Mesothelial cell of epicardium (in vitro differentiated cells): ENCODE results near the gene ATXN7L1. TPM values are rescaled to one million over a fixed set of nuclear protein-coding genes. Genes with fewer than 3 reads are reported as not detected.

Source experiments
- DNase-seq, 2 experiments: peaks; one replicate each; pipeline ENCODE4 v3.0.0; 2021; ENCODE audit warnings: low spot score in 2 of 2; ENCODE audit not compliant: unreplicated experiment in 2 of 2
- H3K27ac Mint-ChIP-seq: 2 replicates; pipeline ENCODE4 v1.8.0; 2021; ENCODE audit warnings: mixed read lengths
- H3K27me3 Mint-ChIP-seq: 2 replicates; pipeline ENCODE4 v1.8.0; 2021; ENCODE audit warnings: low read depth, mixed read lengths
- H3K36me3 Mint-ChIP-seq: 2 replicates; pipeline ENCODE4 v1.8.0; 2021; ENCODE audit warnings: mixed read lengths
- H3K4me1 Mint-ChIP-seq: 2 replicates; pipeline ENCODE4 v1.8.0; 2021; ENCODE audit warnings: mixed read lengths
- H3K4me3 Mint-ChIP-seq: 2 replicates; pipeline ENCODE4 v1.8.0; 2021; ENCODE audit warnings: mild to moderate bottlenecking, moderate library complexity, mixed read lengths
- H3K9me3 Mint-ChIP-seq: 2 replicates; pipeline ENCODE4 v1.8.0; 2021; ENCODE audit warnings: mixed read lengths
- CTCF ChIP-seq: fragments of 200-600 bp; sonication (generic); IDR thresholded peaks from one replicate; pipeline ENCODE4 v1.5.0; 2021; ENCODE audit warnings: antibody characterized with exemption; ENCODE audit not compliant: unreplicated experiment
- total RNA-seq: library from RNA; stranded (reverse); gene quantifications from 3 replicates; pipeline ENCODE4 v1.2.1, GENCODE V29; 2021

The ATXN7L1 gene
- total RNA-seq, 1 donor from 2014 or later, result 18.0 TPM

DNA sequence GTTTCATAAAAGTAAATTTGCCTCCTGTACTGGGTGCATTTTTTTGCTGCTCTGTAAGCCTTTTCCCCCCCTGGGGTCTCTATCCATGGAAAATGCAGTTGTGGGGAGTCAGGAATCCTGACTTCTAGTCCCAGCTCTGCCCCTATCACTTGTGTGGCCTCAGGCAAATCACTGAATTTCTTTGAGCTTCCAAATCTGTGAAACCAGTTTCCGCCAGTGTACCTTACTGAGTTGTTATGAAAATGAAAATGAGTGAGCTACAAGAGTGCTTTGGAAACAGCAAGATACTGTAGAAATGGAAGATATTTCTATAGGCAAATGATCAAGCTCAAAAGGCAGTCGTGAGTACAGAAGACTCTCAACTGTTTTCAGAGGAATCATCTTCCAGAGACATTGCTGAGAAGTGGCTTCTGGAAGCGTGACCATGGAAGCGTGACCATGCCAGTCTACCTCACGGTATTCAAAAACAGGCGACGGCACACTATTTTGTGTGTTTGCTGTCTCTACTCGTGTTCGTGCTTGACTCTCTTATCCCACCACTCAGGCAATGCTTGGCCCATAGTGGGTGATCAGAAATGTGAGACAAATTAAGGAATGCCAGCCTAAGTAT is 107.4 kb downstream of the ATXN7L1 start:
- Mint-ChIP-seq H3K9me3 (peaks cover 17% of the 10 kb centered on the region), H3K36me3 (peaks cover 10% of the 10 kb centered on the region), H3K27me3 (no peaks in the 10 kb centered on the region), H3K4me1 (peaks cover 20% of the 10 kb centered on the region), H3K4me3 (no peak overlapping the region), H3K27ac (no peak overlapping the region)
- TF ChIP-seq CTCF, result no peak
- DNase-seq, result no peak

GRCh38 chr7:105768117-105768516 is 108.3 kb downstream of the ATXN7L1 start:
- no peak for TF ChIP-seq CTCF
- Mint-ChIP-seq H3K27me3 (no peaks in the 10 kb centered on the region), H3K4me3 (no peak overlapping the region), H3K27ac (no peak overlapping the region), H3K9me3 (peaks cover 17% of the 10 kb centered on the region), H3K4me1 (peaks cover 20% of the 10 kb centered on the region), H3K36me3 (peaks cover 9% of the 10 kb centered on the region)
- DNase-seq, result no peak

GRCh38 chr7:105766421-105767073 is 109.9 kb downstream of the ATXN7L1 start:
- peaks cover 5% of the 10 kb centered on the region for H3K9me3 Mint-ChIP-seq
- H3K4me1 Mint-ChIP-seq, result peaks cover 20% of the 10 kb centered on the region
- no peak overlapping the region for H3K4me3 Mint-ChIP-seq
- no peak overlapping the region for H3K27ac Mint-ChIP-seq
- TF ChIP-seq CTCF, result no peak
- no peak for DNase-seq
- peaks cover 1% of the 10 kb centered on the region for H3K36me3 Mint-ChIP-seq
- no peaks in the 10 kb centered on the region for H3K27me3 Mint-ChIP-seq

- no peak for DNase-seq
- Mint-ChIP-seq H3K9me3 (no peaks in the 10 kb centered on the region), H3K4me1 (peaks cover 20% of the 10 kb centered on the region), H3K27ac (no peak overlapping the region), H3K36me3 (no peaks in the 10 kb centered on the region), H3K4me3 (no peak overlapping the region), H3K27me3 (no peaks in the 10 kb centered on the region)
- TF ChIP-seq CTCF, result no peak
Measured at GRCh38 chr7:105765846-105766245, 110.6 kb downstream of the ATXN7L1 start.

DNA sequence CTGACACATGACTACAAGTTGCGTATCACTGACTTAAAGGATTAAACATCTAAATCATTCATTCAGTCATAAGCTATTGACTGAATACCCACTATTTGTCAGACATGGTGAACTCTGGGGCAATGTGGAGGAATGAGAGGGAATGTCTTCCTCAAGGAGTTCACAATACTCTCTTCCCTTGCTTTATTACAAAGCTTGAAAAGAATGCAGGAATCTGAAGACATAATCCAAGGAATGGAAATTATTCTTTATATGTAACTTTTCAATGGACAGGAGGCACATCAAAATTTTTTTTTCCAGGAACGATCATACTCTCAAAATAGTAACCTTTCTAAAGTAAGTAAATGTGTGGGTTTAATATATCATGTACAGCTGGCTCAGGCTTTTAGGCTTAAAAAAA is 111.9 kb downstream of the ATXN7L1 start:
- no peaks in the 10 kb centered on the region for H3K36me3 Mint-ChIP-seq
- TF ChIP-seq CTCF, result no peak
- H3K4me1 Mint-ChIP-seq, result peaks cover 16% of the 10 kb centered on the region
- no peak overlapping the region for H3K27ac Mint-ChIP-seq
- no peaks in the 10 kb centered on the region for H3K9me3 Mint-ChIP-seq
- H3K4me3 Mint-ChIP-seq, result no peak overlapping the region
- H3K27me3 Mint-ChIP-seq, result no peaks in the 10 kb centered on the region
- DNase-seq, result no peak
